ENCODE data around the gene GLDN.
"Not testable (repeated sequence)": the region's sequence is repeated elsewhere in the genome, so short reads cannot be mapped to it uniquely, and the experiment has no call there.

Gene GLDN

DNA sequence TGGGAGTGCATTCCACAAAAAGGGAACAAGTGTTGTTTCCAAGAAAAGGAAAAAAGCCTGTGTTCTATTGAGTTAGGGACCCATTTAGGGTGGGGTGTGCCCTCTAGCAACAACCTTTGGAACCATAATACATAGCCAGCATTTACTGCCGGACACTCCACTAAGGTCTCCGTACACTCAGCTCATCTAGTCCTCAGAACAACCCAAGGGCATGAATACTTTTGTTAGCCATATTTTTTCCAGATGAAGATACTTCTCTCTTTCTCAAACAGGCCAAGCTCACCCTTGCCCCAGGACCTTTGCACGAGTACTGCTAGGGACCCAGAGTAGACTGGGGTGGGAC, 46.2 kb downstream of the GLDN start:
- no peak for DNase-seq (ENCODE audit: low read depth in 3 of 3)

DNA sequence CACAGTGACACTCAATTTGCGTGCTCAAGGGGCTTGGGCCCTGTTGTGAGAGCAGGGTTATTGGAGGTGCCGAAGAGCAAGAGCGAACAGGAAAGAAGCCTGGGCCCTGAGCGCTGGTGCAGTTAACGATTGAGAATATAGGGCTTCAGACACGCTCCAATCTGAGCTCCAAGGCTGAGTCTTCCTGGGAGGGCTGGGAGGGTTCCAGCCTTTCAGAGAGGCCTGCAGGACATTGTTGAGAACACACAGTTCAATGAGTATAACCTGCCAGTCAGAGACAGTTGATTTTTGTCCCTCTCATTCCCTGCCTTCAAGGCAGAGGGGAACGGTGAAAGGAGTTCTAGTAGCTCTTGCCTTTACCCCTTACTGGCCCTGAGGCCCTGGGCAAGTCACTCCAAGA, 47.3 kb downstream of the GLDN start:
- no peak for DNase-seq (ENCODE audit: low read depth in 3 of 3)

DNA sequence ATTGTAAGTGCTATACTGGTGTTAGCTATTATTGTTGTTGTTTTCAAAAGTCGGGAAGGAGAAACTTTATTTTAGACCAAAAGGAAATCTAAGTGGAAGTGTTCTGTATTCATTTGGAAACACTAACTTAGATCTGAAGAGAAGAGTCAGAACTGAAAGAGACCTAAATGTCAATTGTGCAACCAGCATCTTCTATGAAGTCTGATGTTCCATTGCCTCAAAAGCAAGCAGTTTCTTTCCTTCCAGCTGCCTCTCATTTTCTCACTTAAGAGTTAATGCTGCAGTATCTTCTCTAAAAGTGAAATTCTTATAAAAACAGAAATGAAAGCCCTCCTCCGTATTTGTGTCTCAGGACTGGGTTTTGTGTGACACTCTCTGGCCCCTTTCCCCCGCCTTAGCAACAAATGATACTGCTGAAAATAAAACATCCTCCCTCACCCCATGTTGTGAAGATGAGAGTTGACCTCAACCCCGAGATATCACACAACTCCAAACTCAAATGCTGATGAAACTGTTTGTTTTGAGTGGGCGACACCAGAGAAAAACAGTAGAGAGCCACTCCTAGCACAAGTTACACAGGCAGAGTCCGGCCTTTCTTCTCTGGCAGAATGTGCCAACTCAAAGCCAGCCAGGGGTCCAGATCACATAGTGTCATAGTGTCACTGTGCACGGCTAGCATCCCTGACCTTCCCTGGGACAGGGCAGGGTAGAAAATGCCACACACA, 48.9 kb downstream of the GLDN start:
- no peak for DNase-seq (ENCODE audit: low read depth in 3 of 3)

DNA sequence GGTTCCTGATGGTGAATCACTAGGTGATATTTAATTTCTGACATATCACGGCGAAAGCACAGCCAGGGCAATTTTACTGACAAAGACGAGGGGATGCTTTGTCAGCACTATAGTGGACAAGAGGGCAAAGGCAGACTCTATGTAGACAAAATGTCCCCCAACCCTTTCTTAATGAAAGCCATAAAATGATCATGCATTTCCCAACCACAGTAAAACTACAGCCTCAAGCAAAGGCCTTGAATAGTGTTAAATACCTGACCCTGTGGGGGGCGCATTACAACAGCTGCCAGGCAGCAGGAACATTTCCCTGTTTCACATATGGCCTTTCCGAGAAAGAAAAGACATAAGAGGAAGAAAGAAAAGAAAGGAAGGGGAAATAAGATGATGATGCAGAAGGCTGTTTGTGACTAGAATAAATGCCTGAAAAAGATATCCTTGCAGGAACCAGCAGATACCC, 49.5 kb downstream of the GLDN start:
- no peak for DNase-seq (ENCODE audit: low read depth in 3 of 3)

DNA sequence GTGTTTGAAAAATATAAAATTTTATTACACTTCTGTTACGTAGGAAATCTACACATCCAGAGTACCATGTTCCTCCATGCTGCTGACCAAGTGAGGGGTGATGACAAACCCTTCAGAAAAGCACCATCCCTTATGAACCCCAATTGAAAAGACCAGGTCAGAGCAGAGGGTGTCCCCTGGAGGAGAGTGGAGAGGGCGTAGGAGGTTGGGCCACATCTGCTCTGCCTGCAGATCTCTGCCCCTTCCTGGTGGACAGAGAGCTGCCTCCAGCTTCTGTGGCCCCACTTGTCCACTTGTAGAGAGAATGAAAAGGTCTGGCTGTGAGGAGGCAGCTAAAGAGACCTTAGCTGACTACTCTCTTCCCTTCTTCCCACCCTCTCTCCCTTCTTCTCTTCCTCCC, 55.5 kb downstream of the GLDN start:
- no peak for DNase-seq (ENCODE audit: low read depth in 3 of 3)

DNA sequence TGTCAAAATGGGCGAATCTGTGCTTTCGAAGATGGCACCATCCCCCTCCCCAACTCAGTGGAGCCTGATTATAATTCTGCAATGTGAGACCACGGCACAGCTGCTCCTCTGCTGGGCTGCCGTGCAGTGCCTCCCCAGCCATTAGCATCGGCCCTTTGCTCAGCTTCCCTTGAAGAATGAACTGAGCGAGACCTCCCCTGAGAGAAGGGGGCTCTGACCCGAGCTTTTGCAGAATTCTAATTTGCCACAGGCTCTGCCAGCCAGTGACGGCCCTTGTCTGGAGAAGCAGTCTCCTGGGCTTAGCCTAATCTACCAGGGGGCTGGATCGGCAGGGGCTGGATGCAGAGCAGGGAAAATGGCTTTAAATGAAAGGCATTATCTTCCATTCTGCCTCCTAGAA, 57.2 kb downstream of the GLDN start:
- no peak for DNase-seq (ENCODE audit: low read depth in 3 of 3)

DNA sequence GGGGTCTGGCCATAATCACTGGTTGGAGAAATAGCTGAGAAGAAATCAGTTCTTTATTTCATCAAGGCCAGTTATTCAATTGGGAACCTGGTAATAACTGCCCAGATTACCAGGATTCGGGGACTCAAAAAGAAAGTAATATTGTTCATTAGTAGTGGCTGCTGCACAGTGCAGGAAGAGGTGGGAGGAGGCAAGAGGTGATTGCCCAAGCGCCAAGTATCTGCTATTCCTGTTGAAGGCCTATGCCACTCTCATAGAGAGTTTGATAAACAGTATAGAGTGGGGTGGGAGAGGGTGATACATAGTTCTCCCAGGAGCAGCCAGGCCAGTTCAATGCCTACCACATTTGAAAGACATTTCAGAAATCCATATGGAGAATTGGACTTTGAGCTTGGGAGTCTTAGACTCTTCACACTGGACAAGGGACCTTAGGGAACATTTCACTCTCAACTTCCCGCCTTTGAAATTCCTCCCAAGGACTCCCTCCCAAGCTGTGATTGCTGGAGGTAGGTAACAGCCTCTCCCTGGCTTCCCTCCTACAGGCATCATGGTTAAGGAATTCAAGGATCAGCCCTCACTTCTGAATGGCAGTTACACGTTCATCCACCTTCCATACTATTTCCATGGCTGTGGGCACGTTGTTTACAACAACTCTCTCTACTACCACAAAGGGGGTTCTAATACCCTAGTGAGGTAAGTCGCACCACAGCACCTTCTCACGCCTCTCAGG, 59.8 kb downstream of the GLDN start:
- DNase-seq (ENCODE audit: low read depth in 3 of 3): no peak

DNA sequence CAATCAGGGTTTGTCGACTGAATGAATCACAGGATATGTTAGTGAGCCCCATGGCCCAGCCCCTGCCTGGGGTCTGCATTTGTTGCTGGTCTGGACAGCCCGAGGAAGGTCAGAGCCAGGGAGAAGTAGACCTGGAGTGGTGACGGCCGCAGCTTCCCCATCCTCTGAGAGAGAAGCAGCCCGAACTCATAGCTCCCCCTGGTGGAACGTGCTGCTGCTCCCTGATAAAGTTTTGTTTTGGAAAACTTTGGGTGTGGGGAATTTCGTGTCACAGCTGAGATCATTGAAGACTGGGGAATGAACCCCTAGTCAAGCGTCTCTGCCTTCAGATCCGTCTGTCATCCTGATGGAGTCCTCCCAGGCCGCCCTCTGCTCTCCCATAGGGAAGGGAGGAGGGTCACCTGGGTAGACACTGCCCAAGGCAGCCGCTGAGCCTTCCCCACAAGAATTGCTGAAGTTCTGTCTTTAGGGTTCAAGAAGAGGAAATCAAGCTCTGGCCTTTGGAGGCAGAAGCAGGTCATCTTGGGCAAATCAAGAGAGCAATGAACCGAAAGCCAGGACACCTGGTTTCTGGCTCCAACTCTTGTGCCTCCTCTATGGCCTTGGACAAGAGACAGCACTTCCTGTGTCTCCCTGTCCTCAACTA, 60.5 kb downstream of the GLDN start:
- DNase-seq (ENCODE audit: low read depth in 3 of 3): no peak

DNA sequence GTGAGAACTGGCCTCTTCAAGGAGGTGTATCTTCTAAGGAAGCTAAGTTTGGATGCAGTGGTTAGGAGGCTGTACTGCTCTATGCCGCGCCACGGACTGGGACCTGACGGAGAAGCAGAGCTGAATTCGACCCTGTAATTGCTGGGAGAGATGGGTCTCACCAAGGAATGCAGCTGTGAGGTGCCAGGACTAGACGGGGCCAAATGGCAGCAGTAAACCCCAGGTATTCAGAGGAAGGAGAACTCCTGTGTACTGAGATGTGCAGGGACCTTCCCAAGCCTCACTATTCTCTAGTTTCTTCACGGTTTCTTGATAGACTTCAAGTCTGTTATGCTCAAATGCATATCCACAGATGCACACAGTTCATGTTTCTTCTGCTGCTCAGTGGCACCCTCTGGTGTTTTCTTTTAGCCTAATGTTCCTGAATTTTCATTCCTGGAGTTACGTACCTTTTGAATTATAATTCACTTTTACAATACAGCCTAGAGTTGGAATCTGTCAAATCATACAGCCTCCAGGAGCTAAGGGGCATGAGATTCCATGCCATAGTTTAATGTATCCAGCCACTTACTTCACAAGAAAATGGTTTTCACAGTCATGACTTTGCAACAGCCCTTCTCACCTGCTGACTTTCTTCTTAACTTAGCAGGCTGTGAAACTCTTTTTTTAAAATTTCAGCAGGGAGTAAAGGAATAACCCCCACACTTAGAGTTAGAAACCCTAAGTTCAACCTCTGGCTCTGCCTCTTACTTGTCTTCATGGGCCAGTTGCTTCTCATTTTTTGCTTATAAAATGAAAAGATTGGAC, 61.8 kb downstream of the GLDN start:
- no peak for DNase-seq (ENCODE audit: low read depth in 3 of 3)

DNA sequence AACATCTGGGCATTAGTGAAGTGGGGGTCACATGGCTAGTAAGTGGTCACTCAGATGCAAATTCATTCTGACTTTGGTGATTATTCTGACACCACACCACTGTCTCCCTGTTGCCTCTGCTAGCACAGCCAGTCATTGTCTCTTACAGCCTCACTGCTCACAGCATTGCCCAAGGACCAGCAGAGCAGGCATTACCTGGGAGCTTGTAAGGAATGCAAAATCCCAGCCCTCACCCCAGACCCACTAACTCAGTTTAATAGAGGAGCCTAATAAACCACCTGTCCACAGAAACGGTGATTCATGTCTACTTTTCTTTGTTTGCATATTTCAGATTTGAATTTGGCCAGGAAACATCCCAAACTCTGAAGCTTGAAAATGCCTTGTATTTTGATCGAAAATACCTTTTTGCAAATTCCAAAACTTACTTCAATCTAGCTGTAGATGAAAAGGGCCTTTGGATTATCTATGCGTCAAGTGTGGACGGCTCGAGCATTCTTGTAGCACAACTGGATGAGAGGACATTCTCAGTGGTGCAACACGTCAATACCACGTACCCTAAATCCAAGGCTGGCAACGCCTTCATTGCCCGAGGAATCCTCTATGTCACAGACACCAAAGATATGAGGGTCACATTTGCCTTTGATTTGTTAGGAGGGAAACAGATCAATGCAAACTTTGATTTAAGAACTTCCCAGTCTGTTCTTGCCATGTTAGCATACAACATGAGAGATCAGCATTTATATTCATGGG, 62.7 kb downstream of the GLDN start:
- no peak for DNase-seq (ENCODE audit: low read depth in 3 of 3)

DNA sequence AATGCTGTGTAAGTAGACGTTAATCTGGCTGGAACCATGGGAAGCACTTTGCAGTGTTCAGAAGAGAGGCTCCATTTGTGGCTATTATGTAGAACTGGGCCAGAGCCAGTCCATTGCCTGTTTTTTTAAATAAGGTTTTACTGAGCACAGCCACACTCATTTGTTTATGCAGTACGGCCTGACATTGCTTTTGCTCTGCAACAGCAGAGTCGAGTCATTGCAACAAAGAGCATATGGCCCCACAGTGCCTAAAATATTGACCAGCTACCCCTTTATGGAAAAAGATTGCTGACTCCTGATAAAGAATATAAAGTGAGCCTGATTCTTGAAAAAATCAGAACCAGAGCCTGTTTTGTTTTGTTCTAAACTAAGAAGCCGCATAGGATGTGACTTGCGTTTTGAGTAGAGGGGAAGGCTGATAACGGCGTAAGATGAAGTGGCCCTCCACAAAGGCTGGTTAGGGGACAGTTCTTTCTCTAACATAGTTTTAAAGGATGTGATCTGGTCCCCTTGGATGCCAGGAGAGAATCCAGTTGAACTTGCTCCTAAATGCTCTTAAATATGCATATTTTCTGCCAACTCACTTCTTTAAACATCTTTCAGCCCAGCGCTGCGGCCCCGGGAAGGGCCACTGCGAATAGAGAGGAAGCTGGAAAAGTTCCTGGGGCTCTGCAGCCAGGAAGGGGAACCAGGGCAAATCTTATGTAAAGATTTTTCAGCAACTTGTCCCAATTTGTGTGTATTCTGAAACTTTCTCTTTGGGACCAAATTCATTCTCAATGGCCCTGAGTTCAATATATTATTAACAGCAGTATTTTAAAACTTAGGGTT, 64.5 kb downstream of the GLDN start:
- DNase-seq (ENCODE audit: low read depth in 3 of 3): no peak

DNA sequence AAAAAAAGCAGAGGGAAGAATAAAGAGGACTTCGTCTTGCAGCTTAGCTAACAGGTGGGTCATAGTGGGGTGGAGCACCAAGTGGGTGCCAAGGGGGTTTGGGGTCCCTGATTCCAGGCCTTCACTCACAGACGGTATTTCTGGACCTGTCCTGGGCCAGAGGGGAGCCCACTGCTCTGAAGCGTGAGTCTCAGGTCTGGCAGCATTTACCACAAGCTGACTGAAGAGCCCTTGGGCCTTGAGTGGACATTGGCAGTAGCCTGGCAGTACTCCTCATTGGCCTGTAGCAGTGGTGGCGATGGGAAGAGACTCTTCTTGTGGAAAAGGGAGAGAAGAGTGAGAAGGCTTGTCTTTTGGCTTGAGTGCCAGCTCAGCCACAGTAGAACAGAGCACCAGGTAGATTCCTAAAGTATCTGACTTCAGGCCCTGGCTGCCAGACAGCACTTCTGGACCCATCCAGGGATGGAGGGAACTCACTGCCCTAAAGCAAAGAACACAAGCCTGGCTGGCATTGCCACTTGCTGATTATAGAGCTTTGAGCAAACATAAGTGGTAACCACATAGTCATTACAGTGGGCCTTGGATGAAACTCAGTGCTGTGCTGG, 72.9 kb downstream of the GLDN start:
- DNase-seq (ENCODE audit: low read depth in 3 of 3): no peak

DNA sequence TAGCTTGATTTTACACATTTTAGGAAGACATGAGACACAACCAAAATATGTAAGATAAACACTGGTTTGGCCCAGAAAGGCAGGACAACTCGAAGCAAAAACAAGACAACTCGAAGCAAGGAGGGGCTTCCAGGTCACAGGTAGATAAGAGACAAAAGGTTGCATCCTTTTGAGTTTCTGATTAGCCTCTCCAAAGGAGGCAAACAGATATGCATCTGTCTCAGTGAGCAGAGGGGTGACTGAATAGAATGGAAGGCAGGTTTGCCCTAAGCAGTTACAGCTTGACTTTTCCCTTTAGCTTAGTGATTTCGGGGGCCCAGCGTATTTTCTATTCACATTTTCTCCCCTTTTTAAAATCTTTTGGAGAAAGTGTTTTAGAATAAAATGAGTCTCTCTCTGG, 74.7 kb downstream of the GLDN start:
- DNase-seq (ENCODE audit: low read depth in 3 of 3): no peak

DNA sequence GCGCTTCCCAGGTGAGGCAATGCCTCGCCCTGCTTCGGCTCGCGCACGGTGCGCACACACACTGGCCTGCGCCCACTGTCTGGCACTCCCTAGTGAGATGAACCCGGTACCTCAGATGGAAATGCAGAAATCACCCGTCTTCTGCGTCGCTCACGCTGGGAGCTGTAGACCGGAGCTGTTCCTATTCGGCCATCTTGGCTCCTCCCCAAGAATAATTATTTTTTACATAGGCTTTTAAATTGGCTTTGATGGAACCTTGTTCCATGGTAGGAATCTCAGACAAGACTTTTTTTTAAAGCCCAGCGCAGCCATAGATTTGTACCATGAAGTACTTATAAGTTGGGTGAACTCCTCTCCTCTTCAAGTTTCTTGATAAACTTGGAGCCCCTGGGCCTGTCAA, 81.6 kb downstream of the GLDN start:
- not testable (repeated sequence) for DNase-seq (ENCODE audit: low read depth in 3 of 3)

DNA sequence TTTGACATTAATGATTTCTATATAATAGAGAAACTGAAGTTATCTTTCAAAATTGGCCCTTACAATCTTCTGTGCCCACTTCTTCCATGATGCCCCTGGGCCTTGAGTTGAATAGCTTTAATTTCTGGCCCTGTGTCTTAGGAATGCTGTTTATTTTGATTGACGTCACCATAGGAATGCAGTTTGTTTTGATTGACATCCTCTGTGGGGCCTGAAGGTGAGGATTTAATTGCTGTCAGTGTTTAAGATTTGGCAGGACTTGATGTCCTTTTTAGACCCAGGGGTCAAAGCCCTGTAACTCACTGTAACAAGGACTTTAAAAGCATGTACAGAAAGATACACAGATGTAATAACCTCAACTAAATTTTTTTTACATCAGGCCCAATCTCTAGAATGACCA, 83.3 kb downstream of the GLDN start:
- DNase-seq (ENCODE audit: low read depth in 3 of 3): no peak

DNA sequence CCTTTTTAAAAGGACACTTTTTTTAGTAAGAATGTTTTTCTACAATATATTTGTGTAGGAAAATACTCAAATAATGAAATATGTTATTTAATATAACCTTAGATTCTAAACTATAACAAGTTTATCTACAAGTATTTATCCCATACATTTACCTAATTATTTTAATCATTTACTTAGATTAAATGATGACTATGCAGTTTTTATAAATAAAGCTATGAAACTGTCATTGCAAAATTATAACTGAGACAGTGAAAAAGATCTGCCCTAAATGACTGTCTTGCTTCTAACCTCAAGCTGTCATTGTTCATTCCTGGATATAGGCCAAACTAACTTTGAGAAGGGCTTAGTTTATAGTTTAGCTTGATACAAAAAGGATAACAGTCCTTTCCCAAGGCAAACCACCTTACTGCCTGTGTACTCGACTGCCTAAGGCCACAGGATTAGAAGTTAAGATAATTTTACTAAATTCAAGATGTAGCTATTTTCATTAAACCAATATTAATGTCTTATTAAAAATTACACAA, 84.1 kb downstream of the GLDN start:
- DNase-seq (ENCODE audit: low read depth in 3 of 3): no peak

DNA sequence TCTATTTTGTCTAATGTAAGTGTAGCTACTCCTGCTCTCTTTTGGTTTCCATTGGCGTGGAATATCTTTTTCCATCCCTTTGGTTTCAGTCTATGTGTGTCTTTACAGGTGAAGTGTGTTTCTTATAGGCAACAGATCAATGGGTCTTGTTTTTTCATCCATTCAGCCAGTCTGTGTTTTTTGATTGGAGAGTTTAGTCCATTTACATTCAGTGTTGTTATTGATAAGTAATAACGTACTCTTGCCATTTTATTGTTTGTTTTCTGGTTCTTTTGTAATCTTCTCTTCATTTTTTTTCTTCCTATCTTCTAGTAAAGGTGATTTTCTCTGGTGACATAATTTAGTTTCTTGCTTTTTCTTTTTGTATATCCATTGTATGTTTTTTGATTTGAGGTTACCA, 97.1 kb downstream of the GLDN start:
- DNase-seq (ENCODE audit: low read depth in 3 of 3): no peak

DNA sequence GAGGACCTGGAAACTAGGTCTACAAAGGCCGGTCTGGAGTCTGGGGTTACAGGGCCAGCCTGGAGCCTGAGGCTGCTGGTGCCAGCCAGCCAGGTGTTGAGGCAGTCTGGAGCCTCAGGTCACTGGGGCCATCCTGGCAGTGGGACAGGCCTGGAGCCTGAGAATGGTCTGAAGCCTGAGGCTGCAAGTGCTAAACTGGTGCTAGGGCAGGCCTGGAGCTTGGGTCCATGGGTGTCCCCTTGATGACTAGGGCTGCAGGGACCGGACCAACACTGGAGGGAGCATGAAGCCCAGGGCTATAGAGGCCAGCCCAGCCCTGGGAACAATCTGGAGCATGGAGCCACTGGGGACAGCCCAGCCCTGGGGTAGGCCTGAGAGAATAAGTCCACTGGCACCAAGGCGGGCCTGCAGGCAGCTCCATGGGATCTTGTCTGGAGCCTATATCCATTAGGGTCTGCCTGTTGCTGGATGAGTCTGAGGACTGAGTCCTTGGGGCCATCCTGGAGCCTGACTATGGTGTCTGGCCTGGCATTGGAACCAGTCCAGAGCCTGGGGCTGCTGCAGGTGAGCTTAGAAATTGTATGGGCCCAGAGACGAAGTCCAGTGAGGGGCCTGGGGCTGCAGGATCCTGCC, 101.9 kb downstream of the GLDN start:
- no peak for DNase-seq (ENCODE audit: low read depth in 3 of 3)

DNA sequence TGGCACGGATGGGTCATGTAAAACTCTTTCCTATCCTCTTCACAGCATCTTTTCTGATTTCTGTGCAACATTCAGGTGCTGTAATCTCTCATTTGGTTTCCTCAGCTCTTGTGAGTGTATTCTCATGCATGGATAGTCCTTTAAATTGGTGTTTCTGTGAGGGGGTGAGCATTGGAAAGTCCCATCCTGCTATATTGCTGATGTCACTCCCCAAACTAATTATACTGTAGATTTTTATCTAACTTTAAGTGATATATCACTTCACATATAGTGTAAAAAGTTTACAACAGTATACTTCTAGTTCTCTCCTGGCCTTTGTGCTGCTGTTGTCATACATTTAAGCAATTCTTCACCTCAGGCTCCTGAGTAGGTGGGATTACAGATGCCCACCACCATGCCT, 102.7 kb downstream of the GLDN start:
- no peak for DNase-seq (ENCODE audit: low read depth in 3 of 3)

DNA sequence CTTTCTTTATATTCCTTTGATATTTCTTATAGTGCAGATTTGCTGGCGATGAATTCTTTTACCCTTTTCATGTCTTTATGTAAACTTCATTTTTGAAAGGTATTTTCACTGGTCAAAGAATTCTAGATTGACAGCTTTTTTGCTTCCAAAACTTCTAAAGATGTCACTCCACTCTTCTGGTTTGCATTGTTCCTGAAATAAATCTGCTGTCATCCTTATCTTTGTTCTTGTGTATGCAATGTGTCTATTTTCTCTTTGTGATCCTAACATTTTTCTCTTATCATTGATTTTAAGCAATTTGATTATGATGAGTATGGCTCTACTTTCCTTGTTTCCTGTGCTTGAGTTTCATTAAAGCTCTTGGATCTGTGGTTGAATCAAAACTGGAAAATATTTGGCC, 103.4 kb downstream of the GLDN start:
- DNase-seq (ENCODE audit: low read depth in 3 of 3): no peak
